Measurements from ENCODE around the gene SORT1. TPM values are rescaled to one million over a fixed set of nuclear protein-coding genes. Genes with fewer than 3 reads are reported as not detected.

The SORT1 gene
- total RNA-seq, 1 donor = 48.5 TPM

DNA sequence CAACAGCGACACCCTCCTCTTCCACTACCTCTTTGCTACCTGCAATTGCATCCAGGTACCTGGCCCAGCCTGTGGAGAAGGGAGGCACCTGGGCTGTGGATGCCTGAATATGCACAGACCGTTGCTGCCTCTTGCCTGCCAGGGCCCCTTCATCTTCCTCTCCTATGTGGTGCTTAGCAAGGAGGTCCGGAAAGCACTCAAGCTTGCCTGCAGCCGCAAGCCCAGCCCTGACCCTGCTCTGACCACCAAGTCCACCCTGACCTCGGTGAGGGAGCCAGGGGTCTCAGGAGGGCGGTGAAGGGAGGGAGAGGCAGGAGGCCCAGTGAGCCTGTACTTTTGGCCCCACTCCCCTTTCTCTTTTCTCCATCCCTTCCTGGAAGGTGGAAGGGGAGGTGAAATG lies 126.3 kb downstream of the SORT1 start:
- H4K20me1 ChIP-seq (ENCODE audit: insufficient read depth, low read length) = no peaks in the 10 kb centered on the region
- no peaks in the 10 kb centered on the region for H3K79me2 ChIP-seq (ENCODE audit: insufficient read depth, low read length)
- no peak overlapping the region for H3K27ac ChIP-seq (ENCODE audit: low read depth, low read length)
- H3K4me1 ChIP-seq (ENCODE audit: insufficient read depth, low read length) = peaks cover 25% of the 10 kb centered on the region
- no peaks in the 10 kb centered on the region for H3K36me3 ChIP-seq (ENCODE audit: insufficient read depth, low read length)
- H2AFZ ChIP-seq (ENCODE audit: low read length) = no peak overlapping the region
- no peaks in the 10 kb centered on the region for H3K9me3 ChIP-seq (ENCODE audit: low read depth, low read length)
- no peaks in the 10 kb centered on the region for H3K27me3 ChIP-seq (ENCODE audit: insufficient read depth, low read length)
- TF ChIP-seq, protein P1, sequence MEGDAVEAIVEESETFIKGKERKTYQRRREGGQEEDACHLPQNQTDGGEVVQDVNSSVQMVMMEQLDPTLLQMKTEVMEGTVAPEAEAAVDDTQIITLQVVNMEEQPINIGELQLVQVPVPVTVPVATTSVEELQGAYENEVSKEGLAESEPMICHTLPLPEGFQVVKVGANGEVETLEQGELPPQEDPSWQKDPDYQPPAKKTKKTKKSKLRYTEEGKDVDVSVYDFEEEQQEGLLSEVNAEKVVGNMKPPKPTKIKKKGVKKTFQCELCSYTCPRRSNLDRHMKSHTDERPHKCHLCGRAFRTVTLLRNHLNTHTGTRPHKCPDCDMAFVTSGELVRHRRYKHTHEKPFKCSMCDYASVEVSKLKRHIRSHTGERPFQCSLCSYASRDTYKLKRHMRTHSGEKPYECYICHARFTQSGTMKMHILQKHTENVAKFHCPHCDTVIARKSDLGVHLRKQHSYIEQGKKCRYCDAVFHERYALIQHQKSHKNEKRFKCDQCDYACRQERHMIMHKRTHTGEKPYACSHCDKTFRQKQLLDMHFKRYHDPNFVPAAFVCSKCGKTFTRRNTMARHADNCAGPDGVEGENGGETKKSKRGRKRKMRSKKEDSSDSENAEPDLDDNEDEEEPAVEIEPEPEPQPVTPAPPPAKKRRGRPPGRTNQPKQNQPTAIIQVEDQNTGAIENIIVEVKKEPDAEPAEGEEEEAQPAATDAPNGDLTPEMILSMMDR (IDR thresholded peaks at IDR 0.05; ENCODE audit: extremely low read depth, low read depth, low read length) = no peak
- H3K4me3 ChIP-seq (ENCODE audit: insufficient read depth, low read length) = no peak overlapping the region
- H3K4me2 ChIP-seq (ENCODE audit: insufficient read depth, low read length) = no peak overlapping the region
- peak; percentile 91 for DNase-seq (ENCODE audit: insufficient read length, low spot score, missing footprints)

DNA sequence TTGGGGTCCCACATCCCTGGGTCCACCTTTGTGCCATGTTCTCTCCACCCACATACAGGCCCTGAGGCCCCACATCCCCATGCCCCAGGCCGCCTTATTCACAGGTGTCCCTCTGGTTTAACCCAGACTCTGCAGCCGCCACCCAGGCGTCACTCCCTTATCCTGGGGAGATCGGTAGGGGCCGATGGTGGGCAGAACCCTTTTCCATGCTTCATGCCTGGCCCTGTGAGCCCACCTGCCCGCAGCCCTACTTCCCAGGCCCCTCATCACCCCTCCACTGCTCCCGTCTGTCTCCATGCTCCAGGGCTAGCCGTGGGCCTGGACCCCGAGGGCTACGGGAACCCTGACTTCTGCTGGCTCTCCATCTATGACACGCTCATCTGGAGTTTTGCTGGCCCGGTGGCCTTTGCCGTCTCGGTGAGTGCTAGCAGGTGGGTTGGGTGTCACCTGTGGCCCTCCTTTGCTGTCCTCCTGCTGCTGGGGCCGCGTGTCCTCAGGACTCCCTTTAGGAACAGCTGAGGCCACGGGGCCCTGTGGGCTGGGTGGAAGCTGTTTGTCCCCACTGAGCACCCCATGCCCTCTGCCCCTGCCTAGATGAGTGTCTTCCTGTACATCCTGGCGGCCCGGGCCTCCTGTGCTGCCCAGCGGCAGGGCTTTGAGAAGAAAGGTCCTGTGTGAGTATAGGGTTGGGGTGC lies 126.9 kb downstream of the SORT1 start:
- peak; percentile 74 for DNase-seq (ENCODE audit: insufficient read length, low spot score, missing footprints)
- TF ChIP-seq, protein P1 (IDR thresholded peaks at IDR 0.05; ENCODE audit: extremely low read depth, low read depth, low read length) = no peak
- no peaks in the 10 kb centered on the region for H3K36me3 ChIP-seq (ENCODE audit: insufficient read depth, low read length)
- H3K4me1 ChIP-seq (ENCODE audit: insufficient read depth, low read length) = peaks cover 18% of the 10 kb centered on the region
- no peak overlapping the region for H3K4me2 ChIP-seq (ENCODE audit: insufficient read depth, low read length)
- H4K20me1 ChIP-seq (ENCODE audit: insufficient read depth, low read length) = no peaks in the 10 kb centered on the region
- no peaks in the 10 kb centered on the region for H3K27me3 ChIP-seq (ENCODE audit: insufficient read depth, low read length)
- no peak overlapping the region for H3K27ac ChIP-seq (ENCODE audit: low read depth, low read length)
- no peaks in the 10 kb centered on the region for H3K79me2 ChIP-seq (ENCODE audit: insufficient read depth, low read length)
- no peak overlapping the region for H3K4me3 ChIP-seq (ENCODE audit: insufficient read depth, low read length)
- no peak overlapping the region for H2AFZ ChIP-seq (ENCODE audit: low read length)
- no peaks in the 10 kb centered on the region for H3K9me3 ChIP-seq (ENCODE audit: low read depth, low read length)

DNA sequence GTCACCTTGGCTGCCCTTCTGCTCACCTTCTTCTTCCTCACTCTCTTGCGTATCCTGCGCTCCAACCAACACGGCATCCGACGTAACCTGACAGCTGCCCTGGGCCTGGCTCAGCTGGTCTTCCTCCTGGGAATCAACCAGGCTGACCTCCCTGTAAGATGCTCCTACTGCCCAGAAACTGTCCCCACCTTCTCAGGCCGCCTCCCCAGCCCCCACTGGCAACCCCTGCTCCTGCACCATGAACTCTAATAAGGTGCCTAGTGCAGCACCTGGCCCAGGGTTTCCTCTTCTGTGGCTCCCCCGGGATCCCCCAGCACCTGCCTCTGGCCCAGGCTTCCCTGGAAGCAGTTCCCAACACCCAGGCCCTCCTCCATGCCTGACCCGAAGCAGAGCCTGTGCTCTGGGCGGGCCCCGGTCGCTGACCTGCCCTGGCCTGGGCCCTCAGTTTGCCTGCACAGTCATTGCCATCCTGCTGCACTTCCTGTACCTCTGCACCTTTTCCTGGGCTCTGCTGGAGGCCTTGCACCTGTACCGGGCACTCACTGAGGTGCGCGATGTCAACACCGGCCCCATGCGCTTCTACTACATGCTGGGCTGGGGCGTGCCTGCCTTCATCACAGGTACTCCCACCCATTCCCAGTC lies 127.6 kb downstream of the SORT1 start:
- H3K4me3 ChIP-seq (ENCODE audit: insufficient read depth, low read length) = no peak overlapping the region
- H3K9me3 ChIP-seq (ENCODE audit: low read depth, low read length) = no peaks in the 10 kb centered on the region
- TF ChIP-seq, protein P1 (IDR thresholded peaks at IDR 0.05; ENCODE audit: extremely low read depth, low read depth, low read length) = no peak
- DNase-seq (ENCODE audit: insufficient read length, low spot score, missing footprints) = peak; percentile 77
- no peaks in the 10 kb centered on the region for H3K79me2 ChIP-seq (ENCODE audit: insufficient read depth, low read length)
- no peaks in the 10 kb centered on the region for H4K20me1 ChIP-seq (ENCODE audit: insufficient read depth, low read length)
- no peaks in the 10 kb centered on the region for H3K36me3 ChIP-seq (ENCODE audit: insufficient read depth, low read length)
- H2AFZ ChIP-seq (ENCODE audit: low read length) = no peak overlapping the region
- no peak overlapping the region for H3K27ac ChIP-seq (ENCODE audit: low read depth, low read length)
- peaks cover 12% of the 10 kb centered on the region for H3K4me1 ChIP-seq (ENCODE audit: insufficient read depth, low read length)
- no peak overlapping the region for H3K4me2 ChIP-seq (ENCODE audit: insufficient read depth, low read length)
- H3K27me3 ChIP-seq (ENCODE audit: insufficient read depth, low read length) = no peaks in the 10 kb centered on the region

DNA sequence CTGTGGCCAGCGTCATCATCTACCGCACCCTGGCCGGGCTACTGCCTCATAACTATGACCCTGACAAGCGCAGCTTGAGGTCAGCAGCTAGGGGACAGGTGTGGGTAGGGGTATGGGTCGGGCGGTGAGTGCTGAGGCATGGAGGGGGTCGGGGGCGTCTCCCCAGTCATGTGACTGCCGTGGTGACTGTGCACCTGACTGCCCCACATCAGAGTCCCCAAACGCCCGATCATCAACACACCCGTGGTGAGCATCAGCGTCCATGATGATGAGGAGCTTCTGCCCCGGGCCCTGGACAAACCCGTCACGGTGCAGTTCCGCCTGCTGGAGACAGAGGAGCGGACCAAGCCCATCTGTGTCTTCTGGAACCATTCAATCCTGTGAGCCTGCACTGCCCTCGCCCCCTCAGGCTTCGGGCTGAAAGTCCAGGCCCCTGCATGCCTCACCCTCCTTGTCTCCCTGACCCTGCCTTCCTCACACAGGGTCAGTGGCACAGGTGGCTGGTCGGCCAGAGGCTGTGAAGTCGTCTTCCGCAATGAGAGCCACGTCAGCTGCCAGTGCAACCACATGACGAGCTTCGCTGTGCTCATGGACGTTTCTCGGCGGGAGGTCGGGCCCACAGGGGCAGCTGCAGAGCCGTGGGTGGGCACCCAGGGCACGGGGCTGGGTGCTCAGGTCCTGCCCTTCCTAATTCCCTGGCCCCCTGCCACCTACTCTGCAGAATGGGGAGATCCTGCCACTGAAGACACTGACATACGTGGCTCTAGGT lies 128.3 kb downstream of the SORT1 start:
- no peak overlapping the region for H3K4me2 ChIP-seq (ENCODE audit: insufficient read depth, low read length)
- TF ChIP-seq, protein P1 (IDR thresholded peaks at IDR 0.05; ENCODE audit: extremely low read depth, low read depth, low read length) = no peak

More for the DNA sequence above, 128.3 kb downstream of the SORT1 start:
- H3K79me2 ChIP-seq (ENCODE audit: insufficient read depth, low read length) = no peaks in the 10 kb centered on the region
- no peaks in the 10 kb centered on the region for H3K27me3 ChIP-seq (ENCODE audit: insufficient read depth, low read length)
- H2AFZ ChIP-seq (ENCODE audit: low read length) = no peak overlapping the region
- DNase-seq (ENCODE audit: insufficient read length, low spot score, missing footprints) = peak; percentile 76
- H3K9me3 ChIP-seq (ENCODE audit: low read depth, low read length) = no peaks in the 10 kb centered on the region
- no peaks in the 10 kb centered on the region for H4K20me1 ChIP-seq (ENCODE audit: insufficient read depth, low read length)
- H3K27ac ChIP-seq (ENCODE audit: low read depth, low read length) = no peak overlapping the region
- H3K4me1 ChIP-seq (ENCODE audit: insufficient read depth, low read length) = peaks cover 6% of the 10 kb centered on the region
- no peaks in the 10 kb centered on the region for H3K36me3 ChIP-seq (ENCODE audit: insufficient read depth, low read length)
- H3K4me3 ChIP-seq (ENCODE audit: insufficient read depth, low read length) = no peak overlapping the region

All from osteoblast (primary cell).